Neural crest cell (in vitro differentiated cells): Measurements from ENCODE around the gene FAM171A1. TPM values are rescaled to one million over a fixed set of nuclear protein-coding genes. Genes with fewer than 3 reads are reported as not detected.

Experiments used
- DNase-seq: peaks from one replicate; pipeline ENCODE4 v3.0.0; 2021; ENCODE audit warnings: low read depth, mixed read lengths, low spot score
- H3K27ac Mint-ChIP-seq: one replicate; pipeline ENCODE4 v1.8.0; 2021; ENCODE audit warnings: mild to moderate bottlenecking, mixed read lengths; ENCODE audit not compliant: unreplicated experiment
- H3K27me3 Mint-ChIP-seq: 2 replicates; pipeline ENCODE4 v1.8.0; 2021; ENCODE audit warnings: low read depth, mild to moderate bottlenecking, mixed read lengths
- H3K36me3 Mint-ChIP-seq: 2 replicates; pipeline ENCODE4 v1.8.0; 2021; ENCODE audit warnings: low read depth, mild to moderate bottlenecking, mixed read lengths
- H3K4me1 Mint-ChIP-seq: 2 replicates; pipeline ENCODE4 v1.8.0; 2021; ENCODE audit warnings: mixed read lengths
- H3K4me3 Mint-ChIP-seq: one replicate; pipeline ENCODE4 v1.8.0; 2021; ENCODE audit warnings: mild to moderate bottlenecking, mixed read lengths
- H3K9me3 Mint-ChIP-seq: 2 replicates; pipeline ENCODE4 v1.8.0; 2021; ENCODE audit warnings: mixed read lengths
- CTCF ChIP-seq: fragments of 200-600 bp; sonication (generic); conservative IDR thresholded peaks from 2 replicates; pipeline ENCODE4 v1.5.0; 2021; ENCODE audit warnings: antibody characterized with exemption, mild to moderate bottlenecking
- total RNA-seq: library from RNA; stranded (reverse); gene quantifications from 2 replicates; pipeline ENCODE4 v1.2.1, GENCODE V29; 2021

FAM171A1 gene
- total RNA-seq, 1 donor from 2014 or later, result 64.2 TPM

GRCh38 chr10:15365692-15366091 is 5.4 kb downstream of the FAM171A1 start:
- no peaks in the 10 kb centered on the region for H3K9me3 Mint-ChIP-seq
- peaks cover 5% of the 10 kb centered on the region for H3K36me3 Mint-ChIP-seq
- no peaks in the 10 kb centered on the region for H3K27me3 Mint-ChIP-seq
- no peak for TF ChIP-seq CTCF
- H3K4me1 Mint-ChIP-seq, result peaks cover 39% of the 10 kb centered on the region
- no peak overlapping the region for H3K27ac Mint-ChIP-seq
- H3K4me3 Mint-ChIP-seq, result no peak overlapping the region
- no peak for DNase-seq

GRCh38 chr10:15364001-15364400 is 7.1 kb downstream of the FAM171A1 start:
- Mint-ChIP-seq H3K4me1 (peaks cover 39% of the 10 kb centered on the region), H3K27ac (no peak overlapping the region), H3K36me3 (peaks cover 8% of the 10 kb centered on the region), H3K27me3 (no peaks in the 10 kb centered on the region), H3K9me3 (no peaks in the 10 kb centered on the region), H3K4me3 (no peak overlapping the region)
- DNase-seq, result no peak
- no peak for TF ChIP-seq CTCF

DNA sequence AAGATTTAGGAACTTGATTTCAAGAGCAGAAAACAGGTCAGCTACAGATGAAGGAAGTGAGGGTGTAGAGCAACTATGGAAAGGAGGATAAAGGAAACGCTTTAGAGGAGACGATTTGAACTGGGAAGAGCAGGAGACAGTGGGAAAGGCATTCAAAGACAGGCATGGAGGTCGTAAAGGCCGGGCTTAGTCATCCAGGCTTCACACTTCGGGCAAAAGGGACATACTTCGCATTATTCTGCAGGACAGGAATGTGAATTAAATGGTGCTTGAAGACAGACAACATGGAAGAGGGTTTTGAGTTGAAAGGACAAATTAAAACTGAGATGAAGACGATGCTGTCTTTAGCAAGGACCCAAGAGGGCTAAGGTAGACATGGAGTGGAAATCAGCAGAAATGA is 8.1 kb downstream of the FAM171A1 start:
- DNase-seq, result no peak
- Mint-ChIP-seq H3K4me3 (no peak overlapping the region), H3K4me1 (peaks cover 29% of the 10 kb centered on the region), H3K9me3 (no peaks in the 10 kb centered on the region), H3K36me3 (peaks cover 8% of the 10 kb centered on the region), H3K27me3 (no peaks in the 10 kb centered on the region), H3K27ac (peak overlapping the region; percentile 39)
- TF ChIP-seq CTCF, result no peak

DNA sequence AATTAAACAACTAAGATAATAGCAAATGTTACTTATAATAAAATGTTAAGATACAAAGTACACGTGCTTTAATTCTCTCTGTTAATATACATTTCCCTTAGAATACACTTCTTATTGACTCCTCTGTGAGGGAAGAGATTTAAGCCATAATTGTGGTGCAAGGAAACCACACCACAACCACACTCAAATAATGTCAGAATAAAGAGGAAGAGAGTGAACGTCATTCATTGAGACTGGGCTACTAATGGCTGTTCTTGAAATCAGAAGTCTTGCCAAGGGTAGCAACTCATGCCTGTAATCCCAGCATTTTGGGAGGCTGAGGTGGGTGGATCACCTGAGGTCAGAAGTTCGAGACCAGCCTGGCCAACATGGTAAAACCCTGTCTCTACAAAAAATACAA is 10.0 kb downstream of the FAM171A1 start:
- Mint-ChIP-seq H3K36me3 (peaks cover 8% of the 10 kb centered on the region), H3K9me3 (no peaks in the 10 kb centered on the region), H3K27me3 (no peaks in the 10 kb centered on the region), H3K4me1 (peaks cover 18% of the 10 kb centered on the region), H3K27ac (no peak overlapping the region), H3K4me3 (no peak overlapping the region)
- TF ChIP-seq CTCF, result no peak
- DNase-seq, result no peak

DNA sequence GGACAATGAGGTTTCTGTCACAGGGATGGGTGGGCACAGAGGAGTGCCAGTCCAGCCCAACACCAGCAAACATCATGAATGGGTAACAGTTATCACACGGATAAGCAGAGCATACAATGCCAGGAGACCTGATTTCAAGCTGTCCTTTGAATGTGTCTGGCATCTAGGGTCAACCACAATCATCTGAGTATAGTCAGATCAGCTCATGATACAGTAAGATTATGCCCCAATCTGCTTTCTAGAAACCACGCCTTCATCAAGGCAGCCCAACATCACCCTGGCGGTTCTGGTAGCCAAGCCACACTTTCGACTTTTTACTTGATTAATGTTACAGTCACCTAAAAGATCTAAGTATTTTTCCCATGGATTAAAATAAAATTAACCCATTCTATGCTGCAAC is 10.5 kb downstream of the FAM171A1 start:
- Mint-ChIP-seq H3K27me3 (no peaks in the 10 kb centered on the region), H3K4me1 (peaks cover 18% of the 10 kb centered on the region), H3K27ac (no peak overlapping the region), H3K4me3 (no peak overlapping the region), H3K9me3 (no peaks in the 10 kb centered on the region), H3K36me3 (peaks cover 8% of the 10 kb centered on the region)
- TF ChIP-seq CTCF, result no peak
- no peak for DNase-seq
